D721Med (cell line): ENCODE results near the gene KCNK13.
A peak's percentile ranks its signal among the peaks of the same experiment; 100 is the strongest.

Experiments used
- DNase-seq: peaks from one replicate; pipeline ENCODE4 v3.0.0; 2011; ENCODE audit warnings: low spot score; ENCODE audit not compliant: insufficient read length
- FAIRE-seq: peaks from 2 replicates; lab custom pipeline; 2011; peaks lifted over from hg19 to GRCh38; lab: Jason Lieb, UNC
- CTCF ChIP-seq: IDR thresholded peaks from 2 replicates; pipeline ENCODE4 v1.5.1; 2012; ENCODE audit warnings: mild to moderate bottlenecking, control low read depth; ENCODE audit not compliant: insufficient read depth; ENCODE audit errors: missing control alignments

The KCNK13 gene

GRCh38 chr14:90049390-90049789 lies 12.4 kb upstream of the KCNK13 start:
- TF ChIP-seq CTCF = no peak
- no peak for FAIRE-seq
- no peak for DNase-seq

- DNase-seq (no peak), FAIRE-seq (no peak)
- no peak for TF ChIP-seq CTCF
These were observed 11.5 kb upstream of the KCNK13 start for GRCh38 chr14:90050271-90050670.

- FAIRE-seq = no peak
- no peak for TF ChIP-seq CTCF
- no peak for DNase-seq
These were observed 8.8 kb upstream of the KCNK13 start for GRCh38 chr14:90053044-90053443.

GRCh38 chr14:90054803-90055202 lies 7.0 kb upstream of the KCNK13 start:
- no peak for TF ChIP-seq CTCF
- FAIRE-seq = no peak
- DNase-seq = no peak

GRCh38 chr14:90056826-90057225 lies 5.0 kb upstream of the KCNK13 start:
- DNase-seq = no peak
- FAIRE-seq = no peak
- TF ChIP-seq CTCF = no peak

DNA sequence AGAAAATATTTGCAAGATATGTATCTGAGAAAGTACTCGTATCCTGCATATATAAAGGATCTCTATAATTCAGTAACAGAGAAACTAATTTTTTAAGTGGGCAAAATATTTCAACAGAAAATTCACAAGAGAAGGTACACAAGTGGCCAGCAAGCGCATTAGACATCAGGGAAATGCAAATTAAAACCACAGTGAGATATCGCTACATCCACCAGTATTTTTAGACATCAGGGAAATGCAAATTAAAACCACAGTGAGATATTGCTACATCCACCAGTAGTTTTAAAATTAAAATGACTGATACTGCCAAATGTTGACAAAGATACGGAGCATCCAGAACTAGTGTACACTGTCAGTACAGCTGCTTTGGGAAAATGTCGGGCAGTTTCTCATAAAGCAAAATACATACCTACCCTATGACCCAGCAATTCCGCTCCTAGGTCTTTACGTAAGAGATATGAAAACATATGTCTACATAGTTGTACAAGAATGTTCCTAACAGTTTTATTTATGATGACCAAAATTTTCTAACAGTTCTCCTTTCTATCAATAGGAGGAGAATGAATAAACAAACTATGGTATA lies 2.8 kb upstream of the KCNK13 start:
- TF ChIP-seq CTCF = no peak
- FAIRE-seq (no peak), DNase-seq (no peak)

GRCh38 chr14:90060312-90060964 lies 1.4 kb upstream of the KCNK13 start:
- DNase-seq (peak; percentile 65), FAIRE-seq (no peak)
- peak; percentile 50 for TF ChIP-seq CTCF
